ENCODE results near the gene ZNF414. TPM values are rescaled to one million over a fixed set of nuclear protein-coding genes. Genes with fewer than 3 reads are reported as not detected.

The ZNF414 gene
- total RNA-seq, 4 donors from 2014 or later = 10.3 to 62.4 (median 21.2) TPM

- TF ChIP-seq CTCF (IDR thresholded peaks at IDR 0.05) (no peak), EP300 (IDR thresholded peaks at IDR 0.05) (no peak), POLR2A (IDR thresholded peaks at IDR 0.05) (no peak)
- Histone ChIP-seq H3K27me3 (no peaks in the 10 kb centered on the region), H3K4me3 (no peak overlapping the region), H3K4me1 (peaks cover 0 to 14% (median 3%) of the 10 kb centered on the region in 4 donors), H3K9me3 (no peaks in the 10 kb centered on the region), H3K27ac (no peak overlapping the region), H3K36me3 (peaks cover 0 to 13% (median 0%) of the 10 kb centered on the region in 3 donors)
- DNase-seq (ENCODE audit: low spot score in 2 of 2) = no peak
- WGBS, 2 donors = 86 to 91% methylated on average over 4 of the region's 4 CpGs
These were observed 15.5 kb upstream of the ZNF414 start for GRCh38 chr19:8529369-8530006.

- no peak overlapping the region for H3K4me3 ChIP-seq
- no peaks in the 10 kb centered on the region for H3K27me3 ChIP-seq
- no peak for TF ChIP-seq CTCF (IDR thresholded peaks at IDR 0.05)
- no peak for TF ChIP-seq EP300 (IDR thresholded peaks at IDR 0.05)
- TF ChIP-seq POLR2A (IDR thresholded peaks at IDR 0.05) = no peak
- peaks cover 0 to 14% (median 3%) of the 10 kb centered on the region in 4 donors for H3K4me1 ChIP-seq
- H3K36me3 ChIP-seq = peaks cover 0 to 13% (median 0%) of the 10 kb centered on the region in 3 donors
- WGBS, 2 donors = 48 to 65% methylated on average over 4 of the region's 4 CpGs
- DNase-seq (ENCODE audit: low spot score in 2 of 2) = no peak
- no peaks in the 10 kb centered on the region for H3K9me3 ChIP-seq
- no peak overlapping the region for H3K27ac ChIP-seq
These were observed 14.5 kb upstream of the ZNF414 start for GRCh38 chr19:8528500-8528899.

GRCh38 chr19:8526345-8527091 is 12.6 kb upstream of the ZNF414 start:
- peak overlapping the region; percentile 66 to 86 (median 79) for H3K4me3 ChIP-seq
- H3K27me3 ChIP-seq = no peaks in the 10 kb centered on the region
- peak overlapping the region; percentile 85 to 96 (median 92) for H3K27ac ChIP-seq
- WGBS, 2 donors = 6 to 19% methylated on average over 22 to 52 of the region's 57 CpGs
- peaks cover 0 to 14% (median 3%) of the 10 kb centered on the region in 4 donors for H3K4me1 ChIP-seq
- DNase-seq (ENCODE audit: low spot score in 2 of 2) = peak; percentile 82 to 91
- H3K36me3 ChIP-seq = peaks cover 0 to 13% (median 0%) of the 10 kb centered on the region in 3 donors
- no peak for TF ChIP-seq CTCF (IDR thresholded peaks at IDR 0.05)
- TF ChIP-seq EP300 (IDR thresholded peaks at IDR 0.05) = peak in 1 of 2 donors; percentile 77
- peak; percentile 41 to 44 for TF ChIP-seq POLR2A (IDR thresholded peaks at IDR 0.05)
- no peaks in the 10 kb centered on the region for H3K9me3 ChIP-seq

- no peak for DNase-seq (ENCODE audit: low spot score in 2 of 2)
- Histone ChIP-seq H3K4me3 (peak overlapping the region; percentile 10 to 73 (median 36)), H3K36me3 (peaks cover 0 to 9% (median 0%) of the 10 kb centered on the region in 3 donors), H3K27me3 (no peaks in the 10 kb centered on the region), H3K4me1 (peaks cover 0 to 14% (median 3%) of the 10 kb centered on the region in 4 donors), H3K27ac (peak overlapping the region; percentile 83 to 96 (median 92)), H3K9me3 (no peaks in the 10 kb centered on the region)
- WGBS, 2 donors = 11 to 19% methylated on average over 15 of the region's 15 CpGs
- TF ChIP-seq CTCF (IDR thresholded peaks at IDR 0.05) (peak in 2 of 5 experiments; percentile 7 to 22), EP300 (IDR thresholded peaks at IDR 0.05) (peak in 1 of 2 donors; percentile 29), POLR2A (IDR thresholded peaks at IDR 0.05) (peak in 1 of 2 donors; percentile 47)
These were observed 11.4 kb upstream of the ZNF414 start for GRCh38 chr19:8525401-8525684.

- Histone ChIP-seq H3K27me3 (no peaks in the 10 kb centered on the region), H3K9me3 (no peaks in the 10 kb centered on the region), H3K27ac (no peak overlapping the region), H3K4me1 (peaks cover 0 to 20% (median 11%) of the 10 kb centered on the region in 4 donors), H3K4me3 (no peak overlapping the region), H3K36me3 (no peaks in the 10 kb centered on the region)
- WGBS, 2 donors = 81 to 98% methylated on average over 6 of the region's 6 CpGs
- TF ChIP-seq POLR2A (IDR thresholded peaks at IDR 0.05) (no peak), CTCF (IDR thresholded peaks at IDR 0.05) (no peak), EP300 (IDR thresholded peaks at IDR 0.05) (no peak)
- no peak for DNase-seq (ENCODE audit: low spot score in 2 of 2)
These were observed 5.4 kb upstream of the ZNF414 start for GRCh38 chr19:8519388-8519787.

Data from tibial nerve (tissue), 4 donors.